Activated T-cell treated with anti-CD3 and anti-CD28 coated beads, Interleukin-2, amount 50 U/mL, for 1 hour (primary cell): ENCODE data around the gene NECAP2.
"Not testable (repeated sequence)": the region's sequence is repeated elsewhere in the genome, so short reads cannot be mapped to it uniquely, and the experiment has no call there.

ENCODE experiments used
- DNase-seq: peaks from one replicate; pipeline ENCODE4 v3.0.0-alpha.2; 2020

Gene NECAP2

GRCh38 chr1:16500466-16500865 is 59.9 kb downstream of the NECAP2 start:
- DNase-seq: not testable (repeated sequence)

- DNase-seq: not testable (repeated sequence)
Observed at GRCh38 chr1:16500975-16501374, 60.5 kb downstream of the NECAP2 start.

- DNase-seq: not testable (repeated sequence)
Observed at GRCh38 chr1:16501446-16501845, 60.9 kb downstream of the NECAP2 start.

GRCh38 chr1:16503494-16503893 is 63.0 kb downstream of the NECAP2 start:
- DNase-seq: no peak

GRCh38 chr1:16505870-16506269 is 65.3 kb downstream of the NECAP2 start:
- DNase-seq: not testable (repeated sequence)

DNA sequence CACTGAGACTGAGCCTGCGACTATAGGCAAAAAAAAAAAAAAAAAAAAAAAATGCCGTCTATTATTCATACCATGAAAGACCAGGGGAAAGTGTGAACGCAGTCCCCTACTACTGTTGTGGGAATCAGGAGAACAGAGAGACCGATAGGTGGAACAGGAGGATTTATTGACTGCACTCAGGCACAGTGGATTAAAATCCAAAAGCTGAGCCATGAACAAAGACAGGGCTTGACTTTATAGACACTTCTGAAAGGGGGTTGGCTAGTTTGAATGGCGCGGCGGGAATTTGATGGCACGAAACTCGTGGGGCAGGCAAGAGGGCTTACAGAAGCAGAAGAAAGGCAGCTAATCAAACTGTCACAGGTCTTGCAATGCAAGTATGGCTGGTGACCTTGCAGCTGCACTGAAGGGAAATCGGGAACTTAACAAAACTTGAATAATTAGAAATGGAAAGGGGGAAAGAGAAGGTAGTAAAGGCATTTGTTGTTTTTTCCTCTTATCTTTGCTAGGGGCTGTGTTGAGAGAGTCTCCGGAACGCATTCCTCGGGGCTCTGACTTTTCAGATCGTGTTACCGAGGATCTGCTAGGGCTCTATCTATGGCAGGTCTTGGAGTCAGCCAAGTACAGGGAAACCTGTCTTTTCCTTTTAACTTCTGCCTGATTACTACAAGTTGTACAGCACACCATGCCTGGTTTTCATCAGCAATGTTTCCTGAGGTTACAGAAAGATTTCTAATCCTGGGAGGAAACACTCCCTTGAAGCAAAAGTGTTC is 66.0 kb downstream of the NECAP2 start:
- not testable (repeated sequence) for DNase-seq

DNA sequence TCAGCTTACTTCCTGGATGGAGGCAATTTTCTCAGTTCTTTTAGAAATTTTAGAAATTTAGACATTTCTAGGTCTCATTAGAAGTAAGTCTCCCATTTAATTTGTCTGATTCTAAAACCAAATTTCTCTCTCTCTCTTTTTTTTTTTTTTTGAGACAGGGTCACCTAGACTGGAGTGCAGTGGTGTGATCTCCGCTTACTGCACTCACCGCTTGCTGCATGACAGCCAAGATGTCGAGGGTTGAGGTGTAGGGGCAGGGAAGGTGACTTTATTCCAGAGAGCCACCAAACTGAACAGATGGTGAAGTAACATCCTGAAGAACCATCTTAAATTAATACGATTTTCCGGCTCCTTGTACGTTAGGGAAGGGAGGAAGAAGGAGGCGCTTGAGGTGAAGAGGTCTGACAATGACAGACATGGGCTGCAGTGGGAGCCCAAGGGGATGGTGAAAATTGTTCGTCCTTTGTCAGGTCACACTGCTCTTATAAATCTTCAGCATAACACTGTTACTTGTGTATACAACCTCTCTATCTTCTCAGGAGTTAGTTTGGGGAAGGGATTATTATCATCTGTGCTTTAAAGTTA is 68.4 kb downstream of the NECAP2 start:
- not testable (repeated sequence) for DNase-seq
